H9 (cell line): Measurements from ENCODE around the gene NRCAM. TPM values are rescaled to one million over a fixed set of nuclear protein-coding genes. Genes with fewer than 3 reads are reported as not detected.

Source experiments
- DNase-seq: peaks from one replicate; pipeline ENCODE4 v3.0.0-alpha.2; 2017
- H2AFZ ChIP-seq: one replicate; pipeline ENCODE4 v1.6.1; 2013; ENCODE audit warnings: mild to moderate bottlenecking, low read length, control low read depth, moderate library complexity
- H2AK5ac ChIP-seq: 2 replicates; pipeline ENCODE4 v1.6.1; 2013; ENCODE audit warnings: low read length, control low read depth, mixed read lengths; ENCODE audit not compliant: insufficient read length
- H2BK120ac ChIP-seq: one replicate; pipeline ENCODE4 v1.6.1; 2013; ENCODE audit warnings: low read depth, mild to moderate bottlenecking, low read length, control low read depth, inconsistent platforms; ENCODE audit not compliant: poor library complexity, severe bottlenecking
- H2BK12ac ChIP-seq: 2 replicates; pipeline ENCODE4 v1.6.1; 2013; ENCODE audit warnings: low read length, control low read depth, mixed read lengths, low read depth; ENCODE audit not compliant: insufficient read length
- H2BK15ac ChIP-seq: 2 replicates; pipeline ENCODE4 v1.6.1; 2013; ENCODE audit warnings: low read depth, low read length, control low read depth
- H2BK20ac ChIP-seq: one replicate; pipeline ENCODE4 v1.6.1; 2013; ENCODE audit warnings: low read depth, mild to moderate bottlenecking, low read length, control low read depth, inconsistent platforms; ENCODE audit not compliant: poor library complexity, severe bottlenecking
- H2BK5ac ChIP-seq: 2 replicates; pipeline ENCODE4 v1.6.1; 2013; ENCODE audit warnings: low read length, control low read depth, mixed read lengths; ENCODE audit not compliant: insufficient read length
- H3K14ac ChIP-seq: 2 replicates; pipeline ENCODE4 v1.6.1; 2013; ENCODE audit warnings: low read length, control low read depth; ENCODE audit not compliant: insufficient read depth
- H3K18ac ChIP-seq: 2 replicates; pipeline ENCODE4 v1.6.1; 2013; ENCODE audit warnings: low read depth, mild to moderate bottlenecking, mixed read lengths, low read length, control low read depth; ENCODE audit not compliant: insufficient read length
- H3K23ac ChIP-seq: 2 replicates; pipeline ENCODE4 v1.6.1; 2013; ENCODE audit warnings: low read length, control low read depth, mixed read lengths, low read depth; ENCODE audit not compliant: insufficient read length
- H3K23me2 ChIP-seq: 2 replicates; pipeline ENCODE4 v1.6.1; 2013; ENCODE audit warnings: low read depth, mild to moderate bottlenecking, mixed read lengths, low read length, control low read depth; ENCODE audit not compliant: insufficient read length, poor library complexity, severe bottlenecking
- H3K27ac ChIP-seq: 2 replicates; pipeline ENCODE4 v1.5.1; 2013; ENCODE audit warnings: low read length, control low read depth, mixed read lengths, low read depth; ENCODE audit not compliant: insufficient read length
- H3K27me3 ChIP-seq: 2 replicates; pipeline ENCODE4 v1.6.1; 2013; ENCODE audit warnings: low read length, control low read depth, inconsistent platforms; ENCODE audit not compliant: insufficient read depth
- H3K4ac ChIP-seq: 2 replicates; pipeline ENCODE4 v1.6.1; 2013; ENCODE audit warnings: low read depth, mild to moderate bottlenecking, control low read depth, inconsistent platforms, low read length, moderate library complexity
- H3K4me1 ChIP-seq: 2 replicates; pipeline ENCODE4 v1.6.1; 2013; ENCODE audit warnings: low read length, control low read depth, inconsistent platforms; ENCODE audit not compliant: insufficient read depth
- H3K4me2 ChIP-seq: 2 replicates; pipeline ENCODE4 v1.6.1; 2013; ENCODE audit warnings: low read length, control low read depth, mixed read lengths; ENCODE audit not compliant: insufficient read length, insufficient read depth
- H3K56ac ChIP-seq: 2 replicates; pipeline ENCODE4 v1.6.1; 2013; ENCODE audit warnings: low read depth, mild to moderate bottlenecking, mixed read lengths, low read length, control low read depth; ENCODE audit not compliant: insufficient read length
- H3K79me1 ChIP-seq: 2 replicates; pipeline ENCODE4 v1.6.1; 2013; ENCODE audit warnings: low read depth, mild to moderate bottlenecking, moderate library complexity, low read length, control low read depth, inconsistent platforms; ENCODE audit not compliant: insufficient read depth, poor library complexity, severe bottlenecking
- H3K79me2 ChIP-seq: 2 replicates; pipeline ENCODE4 v1.6.1; 2013; ENCODE audit warnings: low read length, control low read depth, inconsistent platforms; ENCODE audit not compliant: insufficient read depth
- H3K9ac ChIP-seq: 2 replicates; pipeline ENCODE4 v1.6.1; 2013; ENCODE audit warnings: low read length, control low read depth, mixed read lengths; ENCODE audit not compliant: insufficient read length; ENCODE audit errors: extremely low read depth
- H3K9me3 ChIP-seq: one replicate; pipeline ENCODE4 v1.6.1; 2013; ENCODE audit warnings: low read depth, low read length, inconsistent platforms; ENCODE audit not compliant: control insufficient read depth
- H3T11ph ChIP-seq: one replicate; pipeline ENCODE4 v1.6.1; 2013; ENCODE audit warnings: mild to moderate bottlenecking, low read length, control low read depth, inconsistent platforms
- H4K20me1 ChIP-seq: one replicate; pipeline ENCODE4 v1.6.1; 2013; ENCODE audit not compliant: control insufficient read depth, insufficient read length, insufficient read depth
- H4K5ac ChIP-seq: 2 replicates; pipeline ENCODE4 v1.6.1; 2013; ENCODE audit warnings: low read depth, mild to moderate bottlenecking, mixed read lengths, low read length, control low read depth; ENCODE audit not compliant: insufficient read length
- H4K8ac ChIP-seq: replicated peaks from 2 replicates; pipeline ENCODE4 v1.6.1; 2013; ENCODE audit warnings: low read length, control low read depth, mixed read lengths, low read depth; ENCODE audit not compliant: insufficient read length
- H4K91ac ChIP-seq: 2 replicates; pipeline ENCODE4 v1.6.1; 2013; ENCODE audit warnings: low read depth, mild to moderate bottlenecking, moderate library complexity, mixed read lengths, low read length, control low read depth; ENCODE audit not compliant: insufficient read length
- H3K27ac Mint-ChIP-seq, 3 experiments: 2 replicates in 2 of 3; 3 replicates in 1 of 3; pipeline ENCODE4 v1.8.0; 2020 to 2021; ENCODE audit warnings: mixed read lengths in 3 of 3, mild to moderate bottlenecking in 1 of 3, moderate library complexity in 1 of 3
- H3K27me3 Mint-ChIP-seq: 2 replicates; pipeline ENCODE4 v1.8.0; 2021; ENCODE audit warnings: low read depth, mild to moderate bottlenecking, moderate library complexity, mixed read lengths
- H3K36me3 Mint-ChIP-seq, 3 experiments: 2 replicates in 2 of 3; 3 replicates in 1 of 3; pipeline ENCODE4 v1.8.0; 2020 to 2021; ENCODE audit warnings: low read depth in 3 of 3, mixed read lengths in 3 of 3; ENCODE audit not compliant: insufficient read depth in 1 of 3
- H3K4me1 Mint-ChIP-seq, 2 experiments: 2 replicates each; pipeline ENCODE4 v1.8.0; 2020; ENCODE audit warnings: mixed read lengths in 2 of 2
- H3K4me3 Mint-ChIP-seq, 2 experiments: 2 replicates in 1 of 2; 3 replicates in 1 of 2; pipeline ENCODE4 v1.8.0; 2020 to 2021; ENCODE audit warnings: mild to moderate bottlenecking in 2 of 2, mixed read lengths in 2 of 2, moderate library complexity in 1 of 2
- H3K9me3 Mint-ChIP-seq, 2 experiments: 2 replicates in 1 of 2; 3 replicates in 1 of 2; pipeline ENCODE4 v1.8.0; 2020; ENCODE audit warnings: mild to moderate bottlenecking in 2 of 2, mixed read lengths in 2 of 2, moderate library complexity in 1 of 2
- CTCF ChIP-seq: fragments of 200-600 bp; sonication (generic); conservative IDR thresholded peaks from 3 replicates; pipeline ENCODE4 v1.8.0; 2021; ENCODE audit warnings: antibody characterized with exemption, mild to moderate bottlenecking
- WGBS: extraction: QIAGEN DNeasy Blood & Tissue Kit; methylation state at CpG from one replicate; pipeline ENCODE4 v1.1.7; 2013; ENCODE audit warnings: missing lambda C conversion rate, low lambda C conversion rate, mixed read lengths; ENCODE audit not compliant: insufficient read length; ENCODE audit errors: extremely low coverage; 5-methylcytosine and 5-hydroxymethylcytosine counted together
- total RNA-seq: library from RNA; stranded (reverse); gene quantifications from 2 replicates; pipeline ENCODE4 v1.2.1, GENCODE V29; 2021

NRCAM gene
- total RNA-seq, 1 experiment from 2014 or later, result 2.3 TPM

GRCh38 chr7:108409146-108409545, 47.1 kb downstream of the NRCAM start:
- Histone ChIP-seq H2BK12ac (no peak overlapping the region), H3K23ac (no peak overlapping the region), H3K27ac (no peak overlapping the region), H2BK120ac (no peak overlapping the region), H3K9ac (no peak overlapping the region), H2BK5ac (no peak overlapping the region), H2AK5ac (no peak overlapping the region), H2AFZ (no peak overlapping the region), H3K56ac (no peak overlapping the region), H3K14ac (no peak overlapping the region), H4K8ac (no peak overlapping the region), H4K91ac (no peak overlapping the region), H3T11ph (no peak overlapping the region), H2BK20ac (no peak overlapping the region), H3K79me2 (no peaks in the 10 kb centered on the region), H2BK15ac (no peak overlapping the region), H4K5ac (no peak overlapping the region), H3K9me3 (no peaks in the 10 kb centered on the region), H3K79me1 (no peaks in the 10 kb centered on the region), H4K20me1 (no peaks in the 10 kb centered on the region), H3K23me2 (no peaks in the 10 kb centered on the region), H3K4me2 (no peak overlapping the region), H3K27me3 (no peaks in the 10 kb centered on the region), H3K4me1 (peaks cover 6% of the 10 kb centered on the region; the same call in 1 of the 2 replicates), H3K4ac (no peak overlapping the region), H3K18ac (no peak overlapping the region)
- no peaks in the 10 kb centered on the region for H3K9me3 Mint-ChIP-seq
- H3K4me3 Mint-ChIP-seq, result no peak overlapping the region
- H3K27me3 Mint-ChIP-seq, result no peaks in the 10 kb centered on the region
- H3K36me3 Mint-ChIP-seq, result no peaks in the 10 kb centered on the region
- no peak for TF ChIP-seq CTCF
- no peak overlapping the region; a peak in 1 of 7 replicates for H3K27ac Mint-ChIP-seq
- H3K4me1 Mint-ChIP-seq, result peaks cover 8 to 10% of the 10 kb centered on the region in 2 experiments
- WGBS, result no CpG with 5 or more reads among the region's 6 CpGs
- DNase-seq, result no peak
